ENCODE measurements around the gene EPC1.
"Not testable (repeated sequence)": the region's sequence is repeated elsewhere in the genome, so short reads cannot be mapped to it uniquely, and the experiment has no call there.

The EPC1 gene

DNA sequence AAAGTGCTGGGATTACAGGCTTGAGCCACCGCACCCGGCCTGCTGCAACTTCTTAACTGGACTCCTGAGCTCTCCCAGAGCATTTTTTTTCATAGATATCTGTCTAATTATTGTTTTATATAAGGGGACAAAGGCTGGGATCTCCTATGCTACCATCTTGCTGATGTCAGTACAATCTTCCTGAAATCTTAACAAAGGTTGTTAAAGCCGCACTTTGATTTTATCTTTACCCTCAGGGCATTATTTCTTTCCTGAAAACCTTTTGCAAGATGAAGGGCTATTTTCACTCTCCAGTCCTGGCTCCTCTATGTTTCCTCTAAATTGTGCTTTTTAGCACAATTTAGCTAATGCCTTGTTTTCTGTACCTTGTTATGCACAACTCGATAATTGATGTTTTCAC is 102.9 kb downstream of the EPC1 start:
- H3K27ac ChIP-seq (ENCODE audit: low read depth in 2 of 2, low read length in 2 of 2), result no peak overlapping the region

DNA sequence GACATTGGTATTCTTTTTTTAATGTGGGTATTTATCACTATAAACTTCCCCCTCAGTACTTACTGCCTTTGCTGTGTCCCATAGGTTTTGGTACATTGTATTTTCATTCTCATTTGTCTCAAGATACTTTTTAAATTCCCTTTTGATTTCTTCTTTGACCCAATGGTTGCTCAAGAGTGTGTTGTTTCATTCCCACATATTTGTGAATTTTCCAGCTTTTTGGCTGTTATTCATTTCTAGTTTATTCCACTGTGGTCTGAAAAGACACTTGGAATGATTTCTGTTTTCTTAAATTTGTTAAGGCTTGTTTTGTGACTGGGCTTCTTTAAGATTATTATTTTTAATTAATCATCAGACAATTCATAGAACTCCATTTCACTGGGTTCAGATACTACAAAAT is 105.0 kb downstream of the EPC1 start:
- Histone ChIP-seq H3K36me3 (ENCODE audit: control insufficient read depth in 2 of 2, insufficient read depth in 2 of 2, low read length in 2 of 2) (no peaks in the 10 kb centered on the region), H3K4me3 (ENCODE audit: low read length in 2 of 2) (no peak overlapping the region), H3K27ac (ENCODE audit: low read depth in 2 of 2, low read length in 2 of 2) (no peak overlapping the region), H3K4me1 (ENCODE audit: control insufficient read depth in 2 of 2, insufficient read depth in 2 of 2, low read length in 2 of 2) (no peaks in the 10 kb centered on the region), H3K9ac (ENCODE audit: low read depth in 1 of 2, low read length in 2 of 2) (no peak overlapping the region), H3K9me3 (ENCODE audit: control insufficient read depth in 2 of 2, low read length in 2 of 2) (no peaks in the 10 kb centered on the region), H3K27me3 (ENCODE audit: control insufficient read depth in 2 of 2, insufficient read depth in 2 of 2, low read length in 2 of 2) (no peaks in the 10 kb centered on the region)

More for the DNA sequence above, 102.9 kb downstream of the EPC1 start:
- H3K27me3 ChIP-seq (ENCODE audit: control insufficient read depth in 2 of 2, insufficient read depth in 2 of 2, low read length in 2 of 2), result no peaks in the 10 kb centered on the region
- no peak overlapping the region for H3K4me3 ChIP-seq (ENCODE audit: low read length in 2 of 2)
- H3K9me3 ChIP-seq (ENCODE audit: control insufficient read depth in 2 of 2, low read length in 2 of 2), result no peaks in the 10 kb centered on the region
- no peaks in the 10 kb centered on the region for H3K4me1 ChIP-seq (ENCODE audit: control insufficient read depth in 2 of 2, insufficient read depth in 2 of 2, low read length in 2 of 2)
- no peaks in the 10 kb centered on the region for H3K36me3 ChIP-seq (ENCODE audit: control insufficient read depth in 2 of 2, insufficient read depth in 2 of 2, low read length in 2 of 2)
- no peak overlapping the region for H3K9ac ChIP-seq (ENCODE audit: low read depth in 1 of 2, low read length in 2 of 2)

DNA sequence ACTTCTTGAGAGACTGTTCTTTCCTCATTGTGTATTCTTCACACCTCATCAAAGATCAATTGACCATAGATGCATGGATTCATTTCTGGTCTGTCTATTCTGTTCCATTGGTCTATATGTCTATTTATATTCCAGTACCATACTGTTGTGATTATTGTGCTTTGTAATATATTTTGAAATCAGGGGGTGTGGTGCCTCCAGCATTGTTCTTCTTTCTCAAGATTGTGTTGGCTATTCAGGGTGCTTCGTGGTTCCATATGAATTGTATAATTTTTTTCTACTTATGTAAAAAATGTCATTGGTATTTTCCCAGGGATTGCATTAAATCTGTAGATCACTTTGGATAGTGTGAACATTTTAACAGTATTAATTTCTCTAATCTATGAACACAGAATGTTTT is 106.5 kb downstream of the EPC1 start:
- Histone ChIP-seq H3K4me1 (ENCODE audit: control insufficient read depth in 2 of 2, insufficient read depth in 2 of 2, low read length in 2 of 2) (no peaks in the 10 kb centered on the region), H3K4me3 (ENCODE audit: low read length in 2 of 2) (no peak overlapping the region), H3K9ac (ENCODE audit: low read depth in 1 of 2, low read length in 2 of 2) (no peak overlapping the region), H3K9me3 (ENCODE audit: control insufficient read depth in 2 of 2, low read length in 2 of 2) (no peaks in the 10 kb centered on the region), H3K27ac (ENCODE audit: low read depth in 2 of 2, low read length in 2 of 2) (no peak overlapping the region), H3K36me3 (ENCODE audit: control insufficient read depth in 2 of 2, insufficient read depth in 2 of 2, low read length in 2 of 2) (no peaks in the 10 kb centered on the region), H3K27me3 (ENCODE audit: control insufficient read depth in 2 of 2, insufficient read depth in 2 of 2, low read length in 2 of 2) (no peaks in the 10 kb centered on the region)

DNA sequence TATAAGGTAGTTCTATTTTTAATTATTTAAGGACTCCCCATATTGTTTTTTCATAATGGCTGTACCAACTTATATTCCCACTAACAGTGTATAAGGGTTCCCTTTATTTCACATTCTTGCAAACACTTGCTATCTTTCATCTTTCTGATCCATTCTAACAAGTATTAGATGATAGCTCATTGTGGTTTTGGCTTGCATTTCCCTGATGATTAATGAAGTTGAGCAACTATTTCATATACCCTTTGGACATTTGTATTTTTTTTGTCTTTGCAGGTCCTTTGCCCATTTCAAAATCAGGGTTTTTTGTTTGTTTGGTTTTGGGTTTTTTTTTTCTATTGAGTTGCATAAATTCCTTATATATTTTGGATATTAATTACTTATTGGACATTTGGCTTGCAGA is 107.2 kb downstream of the EPC1 start:
- H3K4me1 ChIP-seq (ENCODE audit: control insufficient read depth in 2 of 2, insufficient read depth in 2 of 2, low read length in 2 of 2), result no peaks in the 10 kb centered on the region
- no peak overlapping the region for H3K27ac ChIP-seq (ENCODE audit: low read depth in 2 of 2, low read length in 2 of 2)
- H3K27me3 ChIP-seq (ENCODE audit: control insufficient read depth in 2 of 2, insufficient read depth in 2 of 2, low read length in 2 of 2), result no peaks in the 10 kb centered on the region
- no peak overlapping the region for H3K4me3 ChIP-seq (ENCODE audit: low read length in 2 of 2)
- no peaks in the 10 kb centered on the region for H3K36me3 ChIP-seq (ENCODE audit: control insufficient read depth in 2 of 2, insufficient read depth in 2 of 2, low read length in 2 of 2)
- no peaks in the 10 kb centered on the region for H3K9me3 ChIP-seq (ENCODE audit: control insufficient read depth in 2 of 2, low read length in 2 of 2)
- no peak overlapping the region for H3K9ac ChIP-seq (ENCODE audit: low read depth in 1 of 2, low read length in 2 of 2)

DNA sequence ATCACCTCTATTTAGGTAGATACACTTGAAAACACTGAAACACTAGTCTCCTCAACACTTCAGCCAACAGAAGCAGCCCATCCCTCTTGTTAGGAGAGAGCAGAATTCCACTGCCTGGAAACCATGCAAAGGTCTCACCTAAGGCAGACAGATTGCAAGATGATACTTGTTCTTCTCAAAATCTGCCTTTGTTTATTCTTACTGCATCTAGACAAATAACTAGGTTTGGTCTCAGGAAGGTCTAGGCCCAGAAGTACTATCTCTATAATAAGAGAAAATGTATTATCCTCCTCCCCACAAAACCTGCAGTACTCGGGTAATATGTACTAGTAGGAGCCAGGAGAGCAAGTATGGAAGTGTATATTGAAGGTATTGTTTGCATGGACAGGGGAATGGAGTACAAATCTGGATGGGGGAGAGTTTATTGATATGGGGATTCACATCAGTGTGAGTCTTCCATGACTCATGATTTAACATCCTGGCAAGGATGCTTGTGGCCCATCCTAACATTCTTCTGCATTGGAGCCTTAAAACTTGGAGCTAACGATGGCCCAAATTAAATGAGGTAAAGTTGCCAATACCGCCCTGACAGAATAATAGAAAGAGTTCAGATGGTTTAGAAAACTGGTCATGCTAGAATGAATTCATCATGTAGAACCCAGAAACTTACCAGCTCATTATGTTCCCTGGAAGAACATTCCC is 109.2 kb downstream of the EPC1 start:
- no peaks in the 10 kb centered on the region for H3K9me3 ChIP-seq (ENCODE audit: control insufficient read depth in 2 of 2, low read length in 2 of 2)
- no peaks in the 10 kb centered on the region for H3K4me1 ChIP-seq (ENCODE audit: control insufficient read depth in 2 of 2, insufficient read depth in 2 of 2, low read length in 2 of 2)
- no peak overlapping the region for H3K4me3 ChIP-seq (ENCODE audit: low read length in 2 of 2)
- no peaks in the 10 kb centered on the region for H3K27me3 ChIP-seq (ENCODE audit: control insufficient read depth in 2 of 2, insufficient read depth in 2 of 2, low read length in 2 of 2)
- H3K27ac ChIP-seq (ENCODE audit: low read depth in 2 of 2, low read length in 2 of 2), result no peak overlapping the region
- no peaks in the 10 kb centered on the region for H3K36me3 ChIP-seq (ENCODE audit: control insufficient read depth in 2 of 2, insufficient read depth in 2 of 2, low read length in 2 of 2)
- H3K9ac ChIP-seq (ENCODE audit: low read depth in 1 of 2, low read length in 2 of 2), result no peak overlapping the region

DNA sequence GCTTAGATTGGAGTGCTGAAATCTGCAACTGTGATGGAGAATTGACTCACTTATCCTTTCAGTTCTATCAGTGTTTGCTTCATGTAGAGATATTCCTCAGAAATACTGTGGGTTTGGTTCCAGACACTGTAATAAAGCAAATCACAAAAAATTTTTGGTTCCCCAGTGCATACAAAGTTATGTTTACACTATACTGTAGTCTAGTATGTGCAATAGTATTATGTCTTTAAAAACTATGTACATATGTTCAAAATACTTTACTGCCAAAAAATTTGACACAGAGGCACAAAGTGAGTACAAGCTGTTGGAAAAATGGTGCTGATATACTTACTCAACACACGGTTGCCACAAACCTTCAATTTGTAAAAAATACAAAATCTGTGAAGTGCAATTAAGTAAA is 112.5 kb downstream of the EPC1 start:
- H3K36me3 ChIP-seq (ENCODE audit: control insufficient read depth in 2 of 2, insufficient read depth in 2 of 2, low read length in 2 of 2), result no peaks in the 10 kb centered on the region
- H3K4me1 ChIP-seq (ENCODE audit: control insufficient read depth in 2 of 2, insufficient read depth in 2 of 2, low read length in 2 of 2), result no peaks in the 10 kb centered on the region
- no peak overlapping the region for H3K4me3 ChIP-seq (ENCODE audit: low read length in 2 of 2)
- H3K27ac ChIP-seq (ENCODE audit: low read depth in 2 of 2, low read length in 2 of 2), result no peak overlapping the region
- H3K27me3 ChIP-seq (ENCODE audit: control insufficient read depth in 2 of 2, insufficient read depth in 2 of 2, low read length in 2 of 2), result no peaks in the 10 kb centered on the region
- no peaks in the 10 kb centered on the region for H3K9me3 ChIP-seq (ENCODE audit: control insufficient read depth in 2 of 2, low read length in 2 of 2)
- H3K9ac ChIP-seq (ENCODE audit: low read depth in 1 of 2, low read length in 2 of 2), result no peak overlapping the region

DNA sequence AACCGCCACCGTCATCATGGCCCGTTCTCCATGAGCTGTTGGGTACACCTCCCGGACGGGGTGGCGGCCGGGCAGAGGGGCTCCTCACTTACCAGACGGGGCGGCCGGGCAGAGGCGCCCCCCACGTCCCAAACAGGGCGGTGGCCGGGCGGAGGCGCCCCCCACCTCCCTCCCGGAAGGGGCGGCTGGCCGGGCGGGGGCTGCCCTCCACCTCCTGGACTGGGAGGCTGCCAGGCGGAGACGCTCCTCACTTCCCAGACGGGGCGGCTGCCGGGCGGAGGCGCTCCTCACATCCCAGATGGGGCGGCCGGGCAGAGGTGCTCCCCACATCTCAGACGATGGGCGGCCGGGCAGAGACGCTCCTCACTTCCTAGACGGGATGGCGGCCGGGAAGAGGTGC is 113.6 kb downstream of the EPC1 start:
- not testable (repeated sequence) for H3K9ac ChIP-seq (ENCODE audit: low read depth in 1 of 2, low read length in 2 of 2); H3K36me3 ChIP-seq (ENCODE audit: control insufficient read depth in 2 of 2, insufficient read depth in 2 of 2, low read length in 2 of 2); H3K27ac ChIP-seq (ENCODE audit: low read depth in 2 of 2, low read length in 2 of 2); H3K9me3 ChIP-seq (ENCODE audit: control insufficient read depth in 2 of 2, low read length in 2 of 2); H3K4me3 ChIP-seq (ENCODE audit: low read length in 2 of 2); H3K4me1 ChIP-seq (ENCODE audit: control insufficient read depth in 2 of 2, insufficient read depth in 2 of 2, low read length in 2 of 2); H3K27me3 ChIP-seq (ENCODE audit: control insufficient read depth in 2 of 2, insufficient read depth in 2 of 2, low read length in 2 of 2)

DNA sequence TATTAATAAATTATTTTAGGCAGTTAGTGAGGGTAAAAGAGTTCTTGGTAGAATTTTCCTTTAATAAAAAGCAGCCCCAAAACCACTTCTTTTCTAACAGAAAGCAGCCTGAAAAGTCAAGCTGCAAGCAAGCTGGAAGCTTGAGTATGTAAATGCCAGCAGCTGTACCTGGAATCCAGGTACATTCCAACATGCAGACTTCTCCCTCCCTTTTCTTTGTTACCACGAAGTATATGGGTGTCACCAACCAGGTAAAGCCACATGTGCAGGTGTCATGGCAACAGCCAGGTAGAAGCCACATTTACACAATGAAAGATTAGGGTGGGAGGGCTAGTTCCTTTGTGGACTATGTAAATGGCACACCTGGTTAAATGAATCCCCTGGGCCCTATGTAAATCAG is 114.6 kb downstream of the EPC1 start:
- no peak overlapping the region for H3K27ac ChIP-seq (ENCODE audit: low read depth in 2 of 2, low read length in 2 of 2)
- no peaks in the 10 kb centered on the region for H3K9me3 ChIP-seq (ENCODE audit: control insufficient read depth in 2 of 2, low read length in 2 of 2)
- no peaks in the 10 kb centered on the region for H3K36me3 ChIP-seq (ENCODE audit: control insufficient read depth in 2 of 2, insufficient read depth in 2 of 2, low read length in 2 of 2)
- no peaks in the 10 kb centered on the region for H3K4me1 ChIP-seq (ENCODE audit: control insufficient read depth in 2 of 2, insufficient read depth in 2 of 2, low read length in 2 of 2)
- no peaks in the 10 kb centered on the region for H3K27me3 ChIP-seq (ENCODE audit: control insufficient read depth in 2 of 2, insufficient read depth in 2 of 2, low read length in 2 of 2)
- no peak overlapping the region for H3K9ac ChIP-seq (ENCODE audit: low read depth in 1 of 2, low read length in 2 of 2)
- H3K4me3 ChIP-seq (ENCODE audit: low read length in 2 of 2), result no peak overlapping the region

DNA sequence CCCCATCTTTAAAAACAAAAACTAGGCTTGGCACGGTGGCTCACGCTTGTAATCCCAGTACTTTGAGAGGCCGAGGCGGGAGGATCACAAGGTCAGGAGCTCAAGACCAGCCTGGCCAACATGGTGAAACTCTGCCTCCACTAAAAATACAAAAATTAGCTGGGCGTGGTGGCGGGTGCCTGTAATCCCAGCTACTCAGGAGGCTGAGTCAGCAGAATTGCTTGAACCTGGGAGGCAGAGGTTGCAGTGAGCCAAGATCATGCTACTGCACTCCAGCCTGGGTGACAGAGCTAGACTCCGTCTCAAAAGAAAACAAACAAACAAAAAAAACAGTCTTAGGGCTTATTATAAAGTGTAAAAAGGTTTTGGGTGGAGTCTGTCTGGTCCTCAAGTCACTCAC is 117.2 kb downstream of the EPC1 start:
- not testable (repeated sequence) for H3K9me3 ChIP-seq (ENCODE audit: control insufficient read depth in 2 of 2, low read length in 2 of 2); H3K27me3 ChIP-seq (ENCODE audit: control insufficient read depth in 2 of 2, insufficient read depth in 2 of 2, low read length in 2 of 2); H3K27ac ChIP-seq (ENCODE audit: low read depth in 2 of 2, low read length in 2 of 2); H3K9ac ChIP-seq (ENCODE audit: low read depth in 1 of 2, low read length in 2 of 2); H3K36me3 ChIP-seq (ENCODE audit: control insufficient read depth in 2 of 2, insufficient read depth in 2 of 2, low read length in 2 of 2); H3K4me1 ChIP-seq (ENCODE audit: control insufficient read depth in 2 of 2, insufficient read depth in 2 of 2, low read length in 2 of 2); H3K4me3 ChIP-seq (ENCODE audit: low read length in 2 of 2)

DNA sequence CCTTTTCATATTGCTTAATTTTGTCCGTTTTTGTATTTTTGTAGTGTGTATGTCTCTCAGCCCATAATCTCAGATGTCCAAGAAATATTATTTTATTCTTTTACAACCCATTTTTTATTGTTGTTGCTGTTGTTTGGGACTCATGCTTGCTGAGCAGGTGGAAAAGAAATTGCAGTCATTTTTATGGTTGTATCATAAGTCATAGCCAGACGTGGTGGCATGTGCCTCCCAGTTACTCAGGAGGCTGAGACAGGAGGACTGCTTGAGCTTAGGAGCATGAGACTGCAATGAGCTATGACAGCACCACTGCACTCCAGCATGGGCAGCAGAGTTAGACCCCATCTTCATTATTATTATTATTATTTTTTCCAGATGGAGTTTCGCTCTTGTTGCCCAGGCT is 117.8 kb downstream of the EPC1 start:
- Histone ChIP-seq H3K9ac (ENCODE audit: low read depth in 1 of 2, low read length in 2 of 2) (no peak overlapping the region), H3K27me3 (ENCODE audit: control insufficient read depth in 2 of 2, insufficient read depth in 2 of 2, low read length in 2 of 2) (no peaks in the 10 kb centered on the region), H3K9me3 (ENCODE audit: control insufficient read depth in 2 of 2, low read length in 2 of 2) (no peaks in the 10 kb centered on the region), H3K36me3 (ENCODE audit: control insufficient read depth in 2 of 2, insufficient read depth in 2 of 2, low read length in 2 of 2) (no peaks in the 10 kb centered on the region), H3K4me1 (ENCODE audit: control insufficient read depth in 2 of 2, insufficient read depth in 2 of 2, low read length in 2 of 2) (no peaks in the 10 kb centered on the region), H3K4me3 (ENCODE audit: low read length in 2 of 2) (no peak overlapping the region), H3K27ac (ENCODE audit: low read depth in 2 of 2, low read length in 2 of 2) (no peak overlapping the region)

DNA sequence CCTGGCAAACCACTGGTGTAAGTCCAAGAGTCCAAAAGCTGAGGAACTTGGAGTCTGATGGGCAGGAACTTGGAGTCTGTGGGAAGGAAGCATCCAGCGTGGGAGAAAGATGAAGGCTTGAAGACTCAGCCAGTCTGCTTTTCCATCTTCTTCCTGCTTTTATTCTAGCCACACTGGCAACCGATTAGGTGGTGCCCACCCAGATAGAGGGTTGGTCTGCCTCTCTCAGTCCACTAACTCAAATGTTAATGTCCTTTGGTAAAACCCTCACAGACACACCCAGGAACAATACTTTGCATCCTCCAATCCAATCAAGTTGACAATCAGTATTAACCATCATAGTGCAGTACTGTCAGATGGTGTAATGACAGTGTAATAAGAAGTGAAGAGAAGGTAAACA is 119.2 kb downstream of the EPC1 start:
- Histone ChIP-seq H3K27me3 (ENCODE audit: control insufficient read depth in 2 of 2, insufficient read depth in 2 of 2, low read length in 2 of 2) (no peaks in the 10 kb centered on the region), H3K9ac (ENCODE audit: low read depth in 1 of 2, low read length in 2 of 2) (no peak overlapping the region), H3K4me3 (ENCODE audit: low read length in 2 of 2) (no peak overlapping the region), H3K27ac (ENCODE audit: low read depth in 2 of 2, low read length in 2 of 2) (no peak overlapping the region), H3K4me1 (ENCODE audit: control insufficient read depth in 2 of 2, insufficient read depth in 2 of 2, low read length in 2 of 2) (no peaks in the 10 kb centered on the region), H3K36me3 (ENCODE audit: control insufficient read depth in 2 of 2, insufficient read depth in 2 of 2, low read length in 2 of 2) (no peaks in the 10 kb centered on the region), H3K9me3 (ENCODE audit: control insufficient read depth in 2 of 2, low read length in 2 of 2) (no peaks in the 10 kb centered on the region)

Measured in mucosa of rectum (tissue), 2 donors.